ENCODE measurements around the gene TKFC. TPM values are rescaled to one million over a fixed set of nuclear protein-coding genes. Genes with fewer than 3 reads are reported as not detected.

The TKFC gene, protein sequence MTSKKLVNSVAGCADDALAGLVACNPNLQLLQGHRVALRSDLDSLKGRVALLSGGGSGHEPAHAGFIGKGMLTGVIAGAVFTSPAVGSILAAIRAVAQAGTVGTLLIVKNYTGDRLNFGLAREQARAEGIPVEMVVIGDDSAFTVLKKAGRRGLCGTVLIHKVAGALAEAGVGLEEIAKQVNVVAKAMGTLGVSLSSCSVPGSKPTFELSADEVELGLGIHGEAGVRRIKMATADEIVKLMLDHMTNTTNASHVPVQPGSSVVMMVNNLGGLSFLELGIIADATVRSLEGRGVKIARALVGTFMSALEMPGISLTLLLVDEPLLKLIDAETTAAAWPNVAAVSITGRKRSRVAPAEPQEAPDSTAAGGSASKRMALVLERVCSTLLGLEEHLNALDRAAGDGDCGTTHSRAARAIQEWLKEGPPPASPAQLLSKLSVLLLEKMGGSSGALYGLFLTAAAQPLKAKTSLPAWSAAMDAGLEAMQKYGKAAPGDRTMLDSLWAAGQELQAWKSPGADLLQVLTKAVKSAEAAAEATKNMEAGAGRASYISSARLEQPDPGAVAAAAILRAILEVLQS
- total RNA-seq: 10 to 100 TPM; 66.8 to 72.4 TPM
- polyA plus RNA-seq: 31.8 TPM

DNA sequence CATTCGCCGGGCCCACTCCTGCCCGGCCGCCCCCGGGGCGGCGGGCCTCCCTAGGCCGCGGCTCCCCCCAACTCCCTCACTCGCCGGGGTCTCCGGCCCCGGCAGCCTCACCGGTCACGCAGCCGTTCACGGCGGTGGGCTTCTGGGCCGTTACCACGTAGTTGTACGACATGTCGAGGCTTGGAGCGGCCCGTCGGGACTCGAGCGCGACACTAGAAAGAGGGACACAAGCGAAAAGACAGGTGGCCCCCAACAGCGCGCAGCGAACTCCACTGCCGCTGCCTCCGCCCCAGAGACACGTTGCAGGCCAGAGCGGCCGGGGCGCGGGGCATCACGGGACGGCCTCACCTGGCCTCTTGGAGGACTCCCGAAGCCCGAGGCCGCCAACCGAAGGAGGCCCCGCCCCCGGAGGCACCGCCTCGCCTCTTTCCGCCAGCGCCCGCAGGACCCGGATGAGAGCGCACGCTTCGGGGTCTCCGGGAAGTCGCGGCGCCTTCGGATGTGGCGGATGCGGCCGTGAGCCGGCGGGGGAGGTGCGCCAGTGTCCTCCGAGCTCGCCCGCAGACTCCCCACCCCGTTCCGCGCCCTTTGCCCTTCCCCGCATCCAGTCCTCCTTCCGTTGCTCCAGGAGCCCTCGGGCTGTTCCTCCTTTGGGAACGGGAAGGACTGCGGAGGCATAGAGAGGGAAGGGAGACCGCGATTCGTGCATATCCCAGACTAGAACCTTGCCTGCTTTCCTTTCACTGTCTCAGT is at the start of gene TKFC, which contains the start of gene DDB1:
TKFC (plus strand) TSS at position 432 of the 753 bp plus-strand sequence. CDS start 1,501 bp downstream, outside the sequence.
DDB1 (minus strand) TSS at position 309 of the 753 bp plus-strand sequence; CDS start at position 172, 137 bp downstream.
- peak within 1 kb of the TSS; percentile 92 to 98 (median 95) for H3K4me3 Mint-ChIP-seq
- CTCF ChIA-PET: interaction anchor here (0.8 to 4.7 kb wide), 9 partner anchors 8 to 102 kb away, joined by 3 to 78 read pairs (median 6); partner anchors contain the start of genes CPSF7, CYB561A3, SDHAF2 and TMEM138
- H3K9me3 Mint-ChIP-seq: no peaks in the 10 kb centered on the region
- no peaks in the 10 kb centered on the region for H3K27me3 ChIP-seq (ENCODE audit: insufficient read depth, low read length, poor library complexity, severe bottlenecking)
- peaks cover 0 to 3% of the 10 kb centered on the region in 2 donors for H3K27me3 Mint-ChIP-seq
- peaks cover 53 to 71% (median 58%) of the 10 kb centered on the region in 3 donors for H3K4me1 Mint-ChIP-seq
- peaks cover 10% of the 10 kb centered on the region for H3K36me3 ChIP-seq (ENCODE audit: insufficient read depth, low read length)
- H3K4me3 ChIP-seq (ENCODE audit: low read length): peak within 1 kb of the TSS; percentile 91
- DNase-seq: peak; percentile 96 to 99 (median 97)
- H3K27ac Mint-ChIP-seq: peak within 1 kb of the TSS; percentile 96 to 100 (median 98)
- peaks cover 0 to 45% (median 15%) of the 10 kb centered on the region in 3 donors for H3K36me3 Mint-ChIP-seq
- H3K27ac ChIP-seq (ENCODE audit: low read depth, low read length): peak within 1 kb of the TSS; percentile 94
- POLR2A ChIA-PET: interaction anchor here (0.6 to 4.2 kb wide), 7 partner anchors 18 to 102 kb away, joined by 3 to 42 read pairs (median 8); partner anchors contain the start of genes CPSF7, CYB561A3, SDHAF2 and TMEM138
- peaks cover 39% of the 10 kb centered on the region for H3K4me1 ChIP-seq (ENCODE audit: insufficient read depth, low read length)
- no peaks in the 10 kb centered on the region for H3K9me3 ChIP-seq (ENCODE audit: low read length)

DNA sequence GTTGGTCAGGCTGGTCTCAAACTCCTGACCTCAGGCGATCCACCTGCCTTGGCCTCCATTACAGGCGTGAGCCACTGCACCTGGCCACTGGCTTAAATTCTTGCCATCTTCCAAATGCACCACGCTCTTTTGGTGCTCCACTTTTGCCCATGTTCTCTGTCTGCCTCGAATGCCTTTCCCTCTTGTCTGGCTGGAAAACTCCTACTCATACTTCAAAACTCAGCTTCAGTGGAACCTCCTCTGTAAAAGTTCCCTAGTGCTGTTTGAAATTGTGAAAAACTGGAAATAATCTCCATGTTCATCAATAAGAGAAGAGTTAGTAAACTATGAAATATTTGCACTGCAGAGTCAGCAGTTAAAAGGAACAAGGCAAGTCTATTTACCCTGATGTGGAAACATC is 49.4 kb upstream of the TKFC start:
- H3K9me3 Mint-ChIP-seq: no peaks in the 10 kb centered on the region
- H3K4me1 Mint-ChIP-seq: no peaks in the 10 kb centered on the region
- no peaks in the 10 kb centered on the region for H3K9me3 ChIP-seq (ENCODE audit: low read length)
- no peaks in the 10 kb centered on the region for H3K36me3 Mint-ChIP-seq
- ChIA-PET POLR2A (no interaction called here), CTCF (no interaction called here)
- no peaks in the 10 kb centered on the region for H3K4me1 ChIP-seq (ENCODE audit: insufficient read depth, low read length)
- no peaks in the 10 kb centered on the region for H3K36me3 ChIP-seq (ENCODE audit: insufficient read depth, low read length)
- no peak for DNase-seq
- H3K4me3 Mint-ChIP-seq: no peak overlapping the region
- H3K27ac Mint-ChIP-seq: no peak overlapping the region
- H3K27me3 Mint-ChIP-seq: no peaks in the 10 kb centered on the region
- no peak overlapping the region for H3K27ac ChIP-seq (ENCODE audit: low read depth, low read length)
- H3K4me3 ChIP-seq (ENCODE audit: low read length): no peak overlapping the region
- no peaks in the 10 kb centered on the region for H3K27me3 ChIP-seq (ENCODE audit: insufficient read depth, low read length, poor library complexity, severe bottlenecking)

DNA sequence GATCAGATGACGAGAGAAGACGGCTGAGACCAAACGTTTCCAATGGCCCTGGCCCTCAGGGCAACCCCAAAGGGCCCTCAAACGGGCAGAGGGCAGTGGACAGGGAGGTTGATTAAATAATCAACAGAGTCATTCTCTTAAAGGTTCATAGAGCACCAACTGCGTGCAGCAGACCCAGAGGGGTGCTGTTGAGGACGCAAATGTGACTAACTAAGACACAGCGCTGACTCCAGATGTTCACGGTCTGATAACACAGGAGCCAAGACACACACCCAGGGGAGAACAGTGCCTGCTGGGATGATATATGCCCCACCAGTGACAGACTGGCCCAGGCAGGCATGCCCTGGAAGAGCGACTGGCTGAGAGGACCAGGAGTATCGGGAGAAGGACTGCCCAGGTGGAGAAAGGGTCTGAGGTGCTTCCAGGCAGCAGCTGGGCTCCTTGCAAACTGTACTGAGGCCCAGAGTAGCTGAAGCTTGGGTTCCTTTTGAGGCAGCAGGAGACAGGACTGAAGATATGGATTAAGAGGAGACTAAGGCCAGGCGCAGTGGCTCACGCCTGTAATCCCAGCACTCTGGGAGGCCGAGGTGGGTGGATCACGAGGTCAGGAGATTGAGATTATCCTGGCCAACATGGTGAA is 45.6 kb upstream of the TKFC start:
- Histone ChIP-seq H3K27ac (ENCODE audit: low read depth, low read length) (peak overlapping the region; percentile 54), H3K4me1 (ENCODE audit: insufficient read depth, low read length) (no peaks in the 10 kb centered on the region), H3K36me3 (ENCODE audit: insufficient read depth, low read length) (no peaks in the 10 kb centered on the region), H3K9me3 (ENCODE audit: low read length) (no peaks in the 10 kb centered on the region), H3K4me3 (ENCODE audit: low read length) (no peak overlapping the region), H3K27me3 (ENCODE audit: insufficient read depth, low read length, poor library complexity, severe bottlenecking) (no peaks in the 10 kb centered on the region)
- ChIA-PET CTCF (no interaction called here), POLR2A (no interaction called here)
- Mint-ChIP-seq H3K36me3 (no peaks in the 10 kb centered on the region), H3K27ac (no peak overlapping the region), H3K27me3 (peaks cover 4 to 11% of the 10 kb centered on the region in 2 donors), H3K4me1 (no peaks in the 10 kb centered on the region), H3K9me3 (no peaks in the 10 kb centered on the region), H3K4me3 (no peak overlapping the region)
- no peak for DNase-seq

DNA sequence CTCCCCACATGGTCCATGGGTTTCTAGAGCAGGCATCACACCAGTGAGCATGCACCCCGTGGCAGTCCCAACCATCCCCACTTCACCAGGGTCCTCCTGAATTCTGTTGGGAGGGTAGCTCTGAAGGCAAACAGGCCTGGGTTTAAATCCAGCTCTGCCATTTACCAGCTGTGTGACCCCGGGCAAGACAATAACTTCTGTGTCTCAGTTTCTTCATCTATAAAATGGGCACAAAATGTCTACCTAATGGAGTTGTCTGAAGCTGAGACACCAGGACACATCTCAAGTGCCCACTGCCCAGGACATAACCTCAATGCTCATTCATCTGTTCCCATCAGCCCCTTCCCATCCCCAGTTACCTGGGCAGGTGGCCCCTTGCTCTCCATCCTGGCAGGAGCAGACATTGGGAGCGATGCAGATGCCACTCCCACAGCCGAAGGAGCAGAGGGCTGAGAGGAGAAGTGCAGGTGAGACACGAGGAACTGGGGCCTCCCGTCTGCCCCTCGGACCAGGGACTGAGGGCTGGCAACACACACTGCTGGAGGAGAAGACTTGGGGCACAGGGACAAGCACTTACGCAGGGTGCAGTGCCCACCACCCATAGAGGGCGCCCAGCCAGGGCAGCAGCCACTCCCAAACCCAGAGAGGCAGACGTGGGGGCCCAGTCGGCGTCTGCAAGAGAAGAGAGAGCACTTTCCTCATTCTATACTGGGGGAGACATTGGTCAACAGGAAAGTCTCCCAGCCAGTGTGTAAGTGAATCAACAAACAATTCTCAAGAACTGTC is 41.9 kb upstream of the TKFC start:
- no peaks in the 10 kb centered on the region for H3K9me3 Mint-ChIP-seq
- H3K4me1 Mint-ChIP-seq: peaks cover 11 to 16% (median 11%) of the 10 kb centered on the region in 3 donors
- Histone ChIP-seq H3K4me3 (ENCODE audit: low read length) (no peak overlapping the region), H3K27me3 (ENCODE audit: insufficient read depth, low read length, poor library complexity, severe bottlenecking) (peaks cover 4% of the 10 kb centered on the region), H3K36me3 (ENCODE audit: insufficient read depth, low read length) (no peaks in the 10 kb centered on the region), H3K9me3 (ENCODE audit: low read length) (no peaks in the 10 kb centered on the region), H3K4me1 (ENCODE audit: insufficient read depth, low read length) (peaks cover 11% of the 10 kb centered on the region), H3K27ac (ENCODE audit: low read depth, low read length) (no peak overlapping the region)
- H3K27ac Mint-ChIP-seq: no peak overlapping the region
- CTCF ChIA-PET: no interaction called here
- H3K27me3 Mint-ChIP-seq: peaks cover 13 to 14% of the 10 kb centered on the region in 2 donors
- peak overlapping the region in 1 of 7 donors; percentile 46 for H3K4me3 Mint-ChIP-seq
- no peaks in the 10 kb centered on the region for H3K36me3 Mint-ChIP-seq
- DNase-seq: no peak
- POLR2A ChIA-PET: no interaction called here

DNA sequence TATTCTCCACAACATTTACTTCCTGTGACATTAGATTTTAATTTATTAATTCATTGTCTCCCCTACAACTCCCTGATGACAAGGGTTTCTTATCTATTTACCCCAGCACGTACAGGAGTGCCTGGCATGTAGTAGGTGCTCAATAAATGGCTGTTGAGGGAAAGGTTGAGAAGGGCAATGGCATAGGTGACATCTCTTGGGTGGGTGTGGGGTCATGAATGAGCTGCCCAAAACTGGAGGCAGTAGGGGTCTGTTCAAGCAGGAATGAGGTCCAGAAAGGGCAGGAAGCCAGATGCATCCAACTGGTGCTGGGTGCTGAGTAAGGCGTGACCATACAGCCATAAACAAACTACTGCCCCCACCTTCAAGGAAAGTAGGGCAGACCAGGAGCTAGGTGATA is 40.7 kb upstream of the TKFC start:
- Mint-ChIP-seq H3K9me3 (no peaks in the 10 kb centered on the region), H3K27me3 (peaks cover 13 to 14% of the 10 kb centered on the region in 2 donors), H3K27ac (no peak overlapping the region), H3K36me3 (peaks cover under 1 to 2% (median 2%) of the 10 kb centered on the region in 3 donors), H3K4me3 (peak overlapping the region in 5 of 7 donors; percentile 13 to 66 (median 43)), H3K4me1 (peaks cover 13 to 20% (median 17%) of the 10 kb centered on the region in 3 donors)
- ChIA-PET CTCF (no interaction called here), POLR2A (no interaction called here)
- H3K27ac ChIP-seq (ENCODE audit: low read depth, low read length): no peak overlapping the region
- H3K4me1 ChIP-seq (ENCODE audit: insufficient read depth, low read length): peaks cover 11% of the 10 kb centered on the region
- no peak for DNase-seq
- peaks cover 4% of the 10 kb centered on the region for H3K27me3 ChIP-seq (ENCODE audit: insufficient read depth, low read length, poor library complexity, severe bottlenecking)
- no peaks in the 10 kb centered on the region for H3K9me3 ChIP-seq (ENCODE audit: low read length)
- H3K36me3 ChIP-seq (ENCODE audit: insufficient read depth, low read length): no peaks in the 10 kb centered on the region
- no peak overlapping the region for H3K4me3 ChIP-seq (ENCODE audit: low read length)

DNA sequence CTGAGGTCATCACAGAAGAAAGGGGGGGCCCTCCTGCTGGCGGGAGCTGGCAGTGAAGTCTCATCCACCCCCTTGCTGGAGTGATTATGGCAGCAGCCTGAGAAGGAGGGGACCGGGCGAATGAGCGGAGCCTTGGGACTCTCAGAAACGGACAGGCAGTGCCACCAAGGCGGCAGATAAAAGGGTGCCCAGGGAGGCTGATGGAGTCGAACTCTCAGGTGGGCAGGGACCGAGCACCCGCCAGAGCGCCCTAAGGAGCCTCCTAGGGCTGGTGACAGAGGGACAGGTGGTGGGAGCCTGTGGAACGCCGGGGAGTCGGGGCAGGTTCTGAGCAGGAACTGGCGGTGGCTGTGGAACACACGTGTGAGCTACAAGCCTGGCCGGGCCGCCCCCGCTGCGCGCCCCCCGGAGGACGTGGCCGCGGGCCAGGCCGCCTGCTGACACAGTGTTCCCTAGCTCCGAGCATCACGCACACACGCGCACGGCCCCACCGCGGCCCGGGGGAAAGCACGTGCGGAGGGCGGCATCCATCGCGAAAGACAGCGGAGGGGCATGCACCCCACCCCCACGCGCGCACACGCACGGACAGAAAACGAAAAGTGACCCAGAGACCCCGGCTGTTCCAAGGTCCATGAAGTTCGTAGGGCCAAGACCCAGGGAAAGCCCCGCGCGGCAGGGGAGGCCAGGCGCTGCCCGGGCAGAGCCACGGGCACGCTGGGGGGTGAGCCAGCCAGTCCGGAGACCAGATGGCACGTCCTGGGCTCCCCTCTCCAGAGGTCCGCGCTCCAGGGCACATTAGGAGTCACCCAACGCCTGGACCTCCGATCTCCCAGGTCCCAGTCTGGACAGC is 38.9 kb upstream of the TKFC start:
- H3K36me3 Mint-ChIP-seq: peaks cover 2 to 15% (median 4%) of the 10 kb centered on the region in 3 donors
- peaks cover 13 to 14% of the 10 kb centered on the region in 2 donors for H3K27me3 Mint-ChIP-seq
- H3K4me3 Mint-ChIP-seq: peak overlapping the region; percentile 62 to 85 (median 77)
- H3K9me3 Mint-ChIP-seq: no peaks in the 10 kb centered on the region
- H3K4me1 ChIP-seq (ENCODE audit: insufficient read depth, low read length): peaks cover 18% of the 10 kb centered on the region
- ChIA-PET CTCF (interaction anchor here (0.9 to 1.4 kb wide), 3 partner anchors 21 to 42 kb away, joined by 3 to 4 read pairs (median 3); no protein-coding TSS in a partner anchor), POLR2A (interaction anchor here (0.6 to 0.9 kb wide), 3 partner anchors 11 to 39 kb away, joined by 3 to 5 read pairs (median 5); partner anchors contain the start of genes DDB1 and TKFC)
- H3K27me3 ChIP-seq (ENCODE audit: insufficient read depth, low read length, poor library complexity, severe bottlenecking): peaks cover 4% of the 10 kb centered on the region
- DNase-seq: peak in 3 of 5 donors; percentile 2 to 55 (median 15)
- no peaks in the 10 kb centered on the region for H3K36me3 ChIP-seq (ENCODE audit: insufficient read depth, low read length)
- H3K4me1 Mint-ChIP-seq: peaks cover 27 to 37% (median 34%) of the 10 kb centered on the region in 3 donors
- H3K27ac ChIP-seq (ENCODE audit: low read depth, low read length): no peak overlapping the region
- peak overlapping the region; percentile 43 for H3K4me3 ChIP-seq (ENCODE audit: low read length)
- no peaks in the 10 kb centered on the region for H3K9me3 ChIP-seq (ENCODE audit: low read length)
- H3K27ac Mint-ChIP-seq: peak overlapping the region in 2 of 8 donors; percentile 61 to 83

Data from CD8-positive, alpha-beta memory T cell (primary cell).